HG02610 (cell line): ENCODE results near the gene ARHGAP26.

Experiments used
- ATAC-seq: cut with Tn5 transposase; IDR thresholded peaks from one replicate; pipeline ENCODE4 v1.9.1; 2021; ENCODE audit warnings: mild to moderate bottlenecking, moderate library complexity; ENCODE audit not compliant: unreplicated experiment

Gene ARHGAP26

DNA sequence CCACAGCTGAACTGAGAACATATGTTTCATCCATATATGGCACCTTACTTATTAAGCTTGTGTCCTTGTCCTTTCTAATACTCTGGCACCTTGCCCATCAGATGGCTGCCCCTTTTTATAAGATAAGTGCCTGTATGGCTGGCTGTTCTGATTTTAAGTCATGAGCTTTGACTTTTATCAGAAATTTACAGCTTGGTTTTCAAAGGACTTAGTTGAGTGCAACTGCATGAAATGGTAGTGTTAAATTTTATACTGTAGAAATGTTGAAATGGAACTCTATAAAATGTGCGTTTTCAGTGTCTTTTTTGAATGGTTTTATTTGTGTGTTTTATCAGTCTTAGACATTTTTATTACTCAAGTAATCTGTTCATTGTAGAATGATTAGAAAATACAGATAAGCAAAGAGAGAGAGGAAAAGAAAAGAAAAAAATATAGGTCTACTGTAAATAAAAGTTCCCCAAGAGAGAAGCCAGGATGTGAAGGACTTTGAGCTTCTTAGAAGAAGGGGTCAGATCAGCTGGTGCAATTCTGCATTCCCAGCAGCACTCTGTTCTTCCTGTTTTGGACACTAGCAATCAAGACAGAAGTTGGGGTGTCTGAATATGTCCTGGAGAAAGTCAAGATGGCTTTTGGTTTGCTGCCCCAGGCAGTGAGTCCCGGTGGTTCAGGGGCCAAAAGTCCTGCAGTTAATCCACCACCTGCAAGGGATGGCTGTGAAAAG, 38.9 kb downstream of the ARHGAP26 start:
- no peak for ATAC-seq

DNA sequence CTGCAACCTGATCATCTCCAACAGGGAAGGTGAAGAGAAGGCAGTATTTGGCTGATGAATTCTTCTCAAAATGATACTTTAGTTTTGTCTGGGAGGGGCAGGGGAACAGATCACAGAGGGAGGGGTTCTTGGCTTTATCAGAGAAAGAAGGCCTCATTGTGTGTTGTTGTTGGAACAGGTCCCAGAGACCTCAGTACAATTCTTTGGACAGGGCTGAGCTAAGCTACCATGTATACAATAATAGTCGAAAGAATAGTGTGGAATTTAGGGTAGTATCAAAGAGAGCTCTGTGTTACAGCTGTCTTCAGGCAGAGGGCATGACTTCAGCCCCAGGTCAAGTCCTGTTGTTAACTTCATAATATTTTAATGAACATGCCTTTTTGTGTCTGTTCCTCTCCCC, 39.9 kb downstream of the ARHGAP26 start:
- ATAC-seq, result no peak

DNA sequence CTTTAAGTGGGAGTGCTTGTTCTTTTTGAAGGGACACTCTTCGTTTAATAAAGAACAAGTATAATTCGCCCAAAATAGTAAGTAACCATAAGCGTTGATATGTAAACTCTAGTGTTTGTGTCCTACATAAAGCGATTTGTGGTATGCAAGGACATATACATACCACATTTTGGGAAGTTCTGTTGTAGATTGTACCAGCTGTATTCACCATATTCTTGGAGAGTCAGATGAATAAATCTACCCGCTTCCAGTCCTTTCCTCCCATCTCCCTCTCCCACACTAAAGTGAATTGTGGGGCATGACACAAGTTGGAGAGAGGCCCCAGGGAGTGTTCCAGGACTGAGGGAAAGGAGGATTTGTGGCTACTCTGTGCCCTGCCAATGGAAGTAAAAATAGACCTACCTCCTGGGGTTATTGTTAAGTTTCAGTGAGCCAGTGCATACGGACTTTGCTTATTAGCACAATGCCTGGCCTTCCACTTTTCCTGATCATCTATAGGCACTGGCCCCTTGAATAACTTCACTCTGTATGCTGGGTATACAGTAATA, 40.6 kb downstream of the ARHGAP26 start:
- ATAC-seq, result no peak

DNA sequence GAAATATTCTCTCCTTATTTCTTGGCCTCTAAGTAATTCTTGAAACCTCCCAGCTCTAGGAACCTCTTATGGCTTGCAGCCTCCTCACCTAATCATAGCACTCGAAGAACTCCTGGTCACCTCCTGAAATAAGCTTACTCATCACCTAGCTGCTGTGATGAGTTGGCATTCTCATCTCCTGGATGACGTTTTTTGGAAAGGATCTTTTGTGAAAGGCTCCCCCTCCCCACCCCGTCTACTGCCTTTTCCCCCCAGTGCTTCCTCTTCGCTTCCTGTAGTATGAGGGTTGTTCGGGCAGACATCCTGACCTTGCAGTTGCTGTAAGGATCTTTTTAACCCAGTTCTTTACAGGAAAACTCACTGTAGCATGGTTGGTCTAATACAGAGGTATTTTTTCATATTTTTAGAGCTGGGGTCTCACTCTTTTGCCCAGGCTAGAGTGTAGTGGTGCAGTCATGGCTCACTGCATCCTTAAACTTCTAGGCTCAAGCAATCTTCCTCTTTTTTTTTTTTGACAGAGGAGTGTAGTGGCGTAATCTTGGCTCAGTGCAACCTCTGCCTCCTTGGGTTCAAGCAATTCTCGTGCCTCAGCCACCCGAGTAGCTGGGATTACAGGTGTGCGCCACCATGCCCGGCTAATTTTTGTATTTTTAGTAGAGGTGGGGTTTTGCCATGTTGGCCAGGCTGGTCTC, 41.8 kb downstream of the ARHGAP26 start:
- no peak for ATAC-seq

DNA sequence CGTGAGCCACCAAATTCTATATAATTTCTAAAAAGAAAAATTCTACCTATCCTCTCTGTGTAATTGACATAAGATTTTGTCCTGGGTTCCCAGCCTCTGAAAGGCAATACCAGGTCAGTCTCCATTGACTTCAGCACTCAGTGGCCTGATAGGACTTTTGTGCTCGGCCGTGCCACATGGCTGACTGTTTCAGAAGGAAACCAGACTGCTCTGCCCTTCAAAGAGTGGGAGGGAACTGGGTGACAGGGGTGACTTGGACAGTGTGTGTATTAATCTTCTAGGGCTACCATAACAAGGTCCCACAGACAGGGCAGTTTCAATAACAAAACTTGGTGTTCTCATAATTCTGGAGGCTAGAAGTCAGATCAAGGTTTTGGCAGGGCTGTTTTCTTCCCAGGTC, 43.0 kb downstream of the ARHGAP26 start:
- ATAC-seq, result no peak

DNA sequence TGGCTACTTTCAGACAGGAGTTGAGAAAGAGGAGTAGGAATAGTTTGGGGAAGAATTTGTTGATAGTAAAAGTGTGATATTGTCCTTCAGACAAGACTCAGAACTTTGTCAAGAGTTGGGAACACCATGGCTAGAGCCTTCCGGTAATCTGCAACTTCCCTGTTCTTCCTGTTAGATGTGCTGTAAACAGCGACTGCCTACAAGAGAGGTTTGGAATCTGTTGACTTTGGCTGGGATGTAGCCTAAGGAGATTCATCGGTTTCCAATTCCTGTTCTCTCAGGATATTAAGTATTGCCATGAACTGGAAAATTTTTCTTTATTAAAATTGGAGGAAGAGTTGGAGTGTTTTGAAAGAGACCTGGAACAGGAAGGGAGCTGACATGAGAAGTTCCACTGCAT, 43.9 kb downstream of the ARHGAP26 start:
- ATAC-seq, result no peak

DNA sequence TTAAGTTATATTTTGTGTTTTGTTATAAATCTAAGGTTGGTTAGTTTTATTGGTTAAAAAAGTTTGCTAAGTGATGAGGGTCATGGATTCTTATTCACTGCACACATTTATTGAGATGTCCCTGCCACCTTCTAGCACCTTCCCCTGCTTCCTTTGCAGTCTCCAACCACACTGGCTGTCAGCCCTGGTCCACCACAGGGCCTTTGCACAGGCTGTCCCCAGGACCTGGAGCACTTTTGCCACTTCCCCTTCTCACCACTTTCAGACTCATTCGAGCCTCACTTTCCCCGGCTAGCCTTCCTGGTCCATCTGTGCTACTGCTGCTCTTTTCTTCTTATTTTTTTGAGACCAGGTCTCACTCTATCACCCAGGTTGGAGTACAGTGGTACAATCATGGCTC, 45.3 kb downstream of the ARHGAP26 start:
- ATAC-seq, result no peak

DNA sequence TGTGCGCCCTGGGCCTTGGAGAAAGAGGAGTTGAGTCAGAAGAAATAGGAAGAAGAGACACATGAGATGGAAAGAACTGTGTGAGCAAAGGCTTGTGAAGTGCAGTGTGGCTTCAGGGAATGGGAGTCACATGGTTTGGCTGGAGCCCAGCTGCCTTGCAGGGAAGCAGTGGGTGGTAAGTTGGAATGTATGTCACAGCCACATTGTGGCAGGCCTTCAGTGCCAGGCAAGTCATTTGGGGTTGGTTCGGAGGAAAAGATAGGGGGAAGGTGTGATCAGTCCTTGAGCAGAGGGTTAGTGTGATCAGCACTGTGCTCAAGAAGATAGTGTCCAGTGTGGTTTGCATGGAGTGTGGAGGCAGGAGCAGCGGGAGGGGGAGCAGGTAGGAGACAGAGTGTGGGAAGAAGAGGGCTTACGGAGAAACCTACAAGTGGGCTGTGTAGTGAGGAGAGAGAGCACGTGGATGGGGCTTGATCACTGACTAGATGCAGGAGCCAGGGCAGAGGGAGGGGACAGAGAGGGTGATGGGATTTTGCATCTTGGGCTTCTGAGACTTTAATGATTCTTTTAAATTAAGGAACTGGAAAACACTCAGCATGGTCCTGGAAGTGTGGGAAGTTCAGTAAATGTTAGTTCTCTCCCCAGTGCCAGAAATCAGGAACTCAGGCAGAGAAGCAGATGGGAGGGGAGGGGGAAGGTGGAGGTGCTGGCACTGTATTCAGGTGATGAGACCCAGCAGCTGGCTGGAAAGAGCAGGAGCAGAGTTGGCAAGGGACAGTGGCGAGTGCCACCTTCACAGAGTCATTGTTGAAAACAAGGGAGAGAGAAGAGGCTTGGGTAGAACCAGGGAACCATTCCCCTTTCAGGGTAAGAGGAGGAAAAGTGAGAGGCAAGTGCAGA, 46.6 kb downstream of the ARHGAP26 start:
- no peak for ATAC-seq

DNA sequence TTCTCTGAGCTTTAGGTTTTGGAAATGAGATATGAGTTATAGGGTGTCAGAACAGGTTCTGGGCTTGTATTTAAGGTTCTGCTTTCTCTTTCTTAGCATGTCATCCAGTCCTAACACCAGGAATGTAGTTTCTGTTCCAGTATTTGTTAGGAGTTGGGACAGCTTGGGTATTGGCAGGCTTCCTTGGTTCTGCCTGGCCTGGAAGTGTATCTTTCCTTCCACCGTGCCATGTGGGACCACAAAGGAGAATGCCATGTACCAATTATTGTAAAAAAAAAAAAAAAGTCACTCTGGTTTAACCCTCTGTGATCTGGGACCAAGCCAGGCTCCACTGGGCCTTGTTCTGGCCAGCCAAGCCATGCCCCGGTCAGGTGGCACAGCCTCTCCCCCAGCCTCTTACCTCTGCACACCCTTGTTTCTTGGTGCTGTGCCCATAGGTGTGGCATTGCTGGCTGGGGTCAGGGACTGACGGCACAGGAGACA, 47.8 kb downstream of the ARHGAP26 start:
- no peak for ATAC-seq

DNA sequence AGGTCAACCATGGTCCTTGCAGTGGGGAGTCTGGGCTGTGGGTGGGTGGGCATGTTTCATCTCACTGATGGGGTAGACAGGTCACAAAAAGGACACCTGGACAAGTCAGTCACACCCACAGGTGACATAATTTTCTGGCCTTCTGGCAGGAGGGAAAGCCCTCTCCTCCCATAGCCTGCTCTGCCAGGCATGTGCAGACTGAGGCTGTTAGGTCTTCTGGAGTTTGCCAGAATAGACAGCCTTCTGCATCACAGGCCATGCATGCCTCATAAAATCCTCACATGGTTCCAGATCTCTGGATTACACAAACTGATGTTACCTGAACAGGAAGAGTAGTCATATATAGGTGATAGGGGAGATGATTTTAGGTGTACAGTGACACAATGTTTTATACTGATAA, 49.1 kb downstream of the ARHGAP26 start:
- ATAC-seq, result no peak

DNA sequence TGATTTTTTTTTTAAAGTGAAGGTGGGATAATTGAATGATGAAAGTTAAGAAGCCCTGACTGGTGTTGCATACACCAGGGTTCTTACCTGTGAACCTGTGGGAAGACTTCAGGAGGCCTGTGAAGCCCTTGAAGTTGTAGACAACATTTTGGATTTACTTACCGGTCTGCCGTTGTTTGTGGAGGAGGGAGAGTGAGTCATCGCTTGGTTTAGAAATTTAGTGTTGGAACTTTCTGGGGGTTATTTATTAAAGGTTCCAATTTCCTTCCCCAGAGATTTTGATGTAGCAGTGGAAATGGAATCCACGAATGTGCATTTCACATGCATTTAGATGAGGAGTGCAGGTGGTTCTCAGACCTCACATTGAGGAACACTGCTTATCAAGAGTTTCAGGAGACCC, 49.6 kb downstream of the ARHGAP26 start:
- no peak for ATAC-seq

DNA sequence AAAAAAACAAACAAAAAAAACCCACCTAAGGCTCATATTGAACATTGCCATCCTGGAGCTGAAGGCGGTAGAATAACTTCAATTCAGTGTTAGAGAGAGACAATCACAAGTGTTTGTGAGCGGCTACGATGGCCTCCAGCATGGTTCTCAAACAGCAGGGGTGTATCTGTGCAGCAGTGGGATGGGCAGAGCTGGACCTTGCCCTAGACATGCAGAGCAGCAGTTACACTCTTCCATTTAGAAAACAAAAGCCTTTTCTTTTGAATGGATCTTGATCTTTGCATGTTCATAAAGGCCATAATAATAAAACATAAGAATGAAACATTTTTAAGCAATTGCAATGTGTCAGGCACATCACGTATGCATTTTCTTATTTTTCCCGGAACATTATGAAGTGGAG, 50.3 kb downstream of the ARHGAP26 start:
- no peak for ATAC-seq

DNA sequence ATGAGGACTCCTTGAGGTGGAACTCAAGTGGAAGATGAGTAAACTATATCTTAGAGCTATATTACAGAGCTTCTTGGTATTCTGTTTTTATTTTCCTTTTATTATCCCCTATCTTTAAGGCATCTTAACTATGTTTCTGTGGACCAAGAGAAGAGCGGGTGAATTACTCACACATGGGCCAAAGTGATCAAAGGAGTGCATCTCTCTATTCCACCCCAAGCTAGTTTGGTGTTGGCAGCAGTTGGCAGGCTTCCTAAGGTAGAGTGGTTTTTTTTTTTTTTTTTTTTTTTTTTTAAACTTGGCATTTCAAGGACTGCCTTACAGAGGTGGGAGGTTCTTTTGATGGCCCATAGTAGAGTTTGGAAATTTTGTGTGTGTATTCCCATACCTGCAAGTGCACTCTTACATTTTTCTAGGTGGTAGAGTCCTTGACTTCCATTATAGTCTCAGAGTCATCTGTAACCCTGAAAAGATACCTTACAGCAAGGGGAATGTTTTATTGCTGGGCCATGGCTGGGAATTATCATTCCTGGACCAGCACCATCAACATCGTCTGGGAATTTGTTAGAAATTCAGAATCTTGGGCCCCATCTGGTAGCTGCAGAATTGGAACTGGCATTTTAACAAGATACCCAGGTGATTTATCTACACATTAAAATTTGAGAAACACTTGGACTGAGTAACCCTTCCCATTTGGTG, 51.0 kb downstream of the ARHGAP26 start:
- no peak for ATAC-seq

DNA sequence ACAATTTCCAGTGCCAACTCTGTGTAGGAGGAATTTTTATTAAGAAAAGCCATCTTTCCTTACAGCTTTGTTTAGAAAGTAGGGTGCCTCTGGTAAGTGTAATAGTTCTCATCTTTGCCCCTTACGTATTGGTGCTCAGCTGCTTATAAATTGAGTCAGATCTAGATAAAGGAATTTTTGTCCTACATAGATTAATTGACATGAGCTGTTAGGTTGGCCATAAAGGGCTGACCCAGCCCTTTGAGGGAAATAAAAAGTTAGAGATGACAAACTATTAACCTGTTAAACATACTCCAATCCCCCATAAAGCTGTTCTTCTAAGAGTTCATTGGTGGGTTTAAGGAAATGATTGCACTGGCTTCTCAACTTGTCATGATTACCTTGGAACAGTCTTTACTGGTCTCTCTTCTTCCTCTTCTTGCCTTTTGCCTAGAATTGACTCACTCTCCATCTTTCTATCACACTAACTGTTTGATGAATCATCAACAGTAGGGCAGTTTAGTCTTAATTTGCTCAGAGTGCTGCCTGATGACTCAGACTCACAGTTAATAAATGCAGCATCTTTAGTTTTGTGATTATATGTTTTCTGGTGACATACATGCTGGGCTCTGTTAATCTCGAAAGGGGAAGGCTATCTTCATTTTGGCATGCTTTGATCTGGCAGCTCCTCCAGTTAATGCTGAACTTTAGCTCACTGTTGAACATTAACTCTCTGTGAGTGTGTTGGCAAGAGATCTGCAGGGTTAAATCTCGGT, 51.7 kb downstream of the ARHGAP26 start:
- peak; percentile 75 for ATAC-seq

DNA sequence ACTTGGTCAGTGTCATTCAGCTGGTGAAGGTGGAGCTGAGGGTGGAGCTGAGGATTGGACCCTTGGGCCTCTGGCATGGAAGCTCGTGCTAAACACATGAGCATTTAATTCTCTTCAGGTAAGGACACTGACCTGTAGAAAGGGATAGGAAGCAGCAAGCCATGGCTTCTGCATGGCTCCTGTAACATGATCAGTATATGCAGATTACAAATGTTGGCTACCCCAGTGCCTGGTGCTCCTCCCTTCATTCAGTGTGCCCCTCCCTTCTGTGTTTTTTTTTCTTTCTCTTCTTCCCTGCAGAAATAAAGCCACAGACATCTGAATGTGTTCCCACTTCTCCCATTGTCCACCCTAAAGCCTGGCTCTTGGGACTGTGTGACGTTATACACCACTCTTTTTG, 52.9 kb downstream of the ARHGAP26 start:
- no peak for ATAC-seq

DNA sequence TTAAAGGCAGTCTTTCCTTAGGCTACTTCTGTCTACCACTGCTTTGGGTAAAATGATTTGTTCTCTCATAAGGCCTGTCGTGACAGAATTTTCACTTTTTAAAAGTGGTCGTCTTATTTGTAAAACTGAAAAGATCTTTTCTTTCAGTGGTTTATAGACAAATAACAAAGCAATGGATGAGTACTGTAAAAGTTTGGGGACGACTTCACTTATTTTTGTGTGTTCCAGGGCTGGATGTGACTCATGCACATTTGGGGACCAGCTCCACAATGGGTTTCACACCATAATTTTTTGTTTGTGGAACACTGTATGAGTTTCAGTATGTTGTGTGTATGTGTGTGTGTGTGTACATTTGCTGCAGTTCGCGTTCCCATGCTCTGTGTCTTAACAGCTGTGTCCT, 53.6 kb downstream of the ARHGAP26 start:
- ATAC-seq, result no peak

DNA sequence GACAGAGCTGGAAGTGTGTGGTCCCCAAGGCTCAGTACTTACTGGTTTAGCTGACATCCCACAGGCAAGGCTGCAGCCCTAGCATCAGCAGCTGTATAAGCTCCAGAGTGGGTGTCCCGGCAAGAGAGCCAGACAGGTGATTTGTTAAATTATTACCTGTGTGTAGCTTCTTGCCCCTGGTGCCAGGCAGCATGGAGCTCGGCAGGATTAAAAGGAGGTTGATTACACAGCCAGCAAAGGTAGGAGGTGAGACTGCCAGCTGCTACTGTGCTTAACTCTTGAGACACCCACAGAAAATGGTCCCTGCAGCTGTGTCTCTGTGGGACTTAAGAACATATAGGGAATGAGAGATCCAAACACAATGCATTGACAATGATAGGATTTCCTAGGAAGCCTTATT, 54.2 kb downstream of the ARHGAP26 start:
- ATAC-seq, result no peak

DNA sequence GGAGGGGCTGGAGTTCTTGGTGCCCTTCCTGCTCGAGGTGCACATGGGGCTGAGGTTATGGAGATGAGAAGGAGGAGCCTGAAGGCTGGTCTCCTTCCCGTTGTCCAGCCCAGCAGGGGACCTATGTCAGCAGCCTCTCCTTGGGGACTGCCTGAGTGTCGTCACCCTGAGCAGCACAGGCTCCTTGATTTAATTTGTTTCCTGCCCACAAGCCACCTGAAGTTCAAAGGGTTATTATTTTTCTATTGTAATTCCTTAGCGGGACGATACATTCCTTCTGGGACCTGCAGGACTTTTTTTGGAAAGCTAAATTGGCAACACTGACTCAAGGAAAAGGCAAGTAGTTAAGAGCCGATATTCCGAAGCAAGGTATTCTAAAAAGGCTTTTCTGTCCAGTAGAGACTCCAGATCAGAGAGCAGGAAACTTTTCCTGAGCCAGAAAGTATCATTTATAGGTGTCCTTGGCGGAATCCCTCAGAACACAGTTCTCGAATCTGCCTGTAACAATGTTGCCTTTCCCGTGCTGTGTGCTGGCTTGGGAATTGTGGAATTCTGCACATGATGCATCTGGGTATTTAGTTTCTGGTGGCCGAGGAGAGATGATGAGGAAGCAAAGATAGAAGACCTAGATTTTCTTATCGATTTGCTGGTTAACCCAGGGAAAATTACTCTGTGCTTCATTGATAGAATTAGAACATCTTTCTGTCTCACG, 55.4 kb downstream of the ARHGAP26 start:
- no peak for ATAC-seq

DNA sequence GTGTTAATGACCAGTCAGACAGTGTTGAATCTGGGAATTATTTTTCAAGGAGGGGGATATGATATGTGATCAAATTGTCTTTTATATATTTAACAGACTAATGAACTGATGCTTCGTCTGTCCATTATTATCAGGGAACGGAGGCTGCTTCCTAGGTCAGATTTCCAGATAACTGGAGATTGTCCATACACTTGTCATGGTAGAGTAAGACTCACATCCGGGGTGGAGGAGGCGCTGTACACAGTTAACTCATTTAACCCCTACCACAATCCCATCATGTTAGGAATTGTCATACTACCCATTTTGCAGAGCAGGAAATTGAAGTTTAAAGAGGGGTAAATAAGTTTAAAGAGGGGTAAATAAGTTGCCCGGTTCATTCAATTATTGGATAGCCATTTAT, 55.9 kb downstream of the ARHGAP26 start:
- ATAC-seq, result no peak
